H4 (cell line): ENCODE results near the gene SP7. TPM values are rescaled to one million over a fixed set of nuclear protein-coding genes. Genes with fewer than 3 reads are reported as not detected.
"Not testable (repeated sequence)": the region's sequence is repeated elsewhere in the genome, so short reads cannot be mapped to it uniquely, and the experiment has no call there.

Experiments used
- DNase-seq: peaks from one replicate; pipeline ENCODE4 v3.0.0-alpha.2; 2015; ENCODE audit warnings: low spot score
- total RNA-seq: library from RNA; depleted of rRNA; stranded (reverse); fragments of >200 nt; shearing (Covaris generic); gene quantifications from 2 replicates; pipeline ENCODE4 v1.2.3, GENCODE V29; 2014; rRNA removed

Gene SP7
- total RNA-seq: not detected in 2 replicates

GRCh38 chr12:53336181-53336681 is at the start of gene SP7:
SP7 (minus strand) TSS chr12:53336354; CDS start chr12:53335646, 708 bp downstream.
- DNase-seq: no peak

DNA sequence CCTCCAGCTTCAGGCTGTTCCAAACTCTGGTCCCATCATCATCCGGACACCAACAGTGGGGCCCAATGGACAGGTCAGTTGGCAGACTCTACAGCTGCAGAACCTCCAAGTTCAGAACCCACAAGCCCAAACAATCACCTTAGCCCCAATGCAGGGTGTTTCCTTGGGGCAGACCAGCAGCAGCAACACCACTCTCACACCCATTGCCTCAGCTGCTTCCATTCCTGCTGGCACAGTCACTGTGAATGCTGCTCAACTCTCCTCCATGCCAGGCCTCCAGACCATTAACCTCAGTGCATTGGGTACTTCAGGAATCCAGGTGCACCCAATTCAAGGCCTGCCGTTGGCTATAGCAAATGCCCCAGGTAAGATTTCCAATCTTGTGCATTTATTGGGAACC is 47.1 kb upstream of the SP7 start:
- DNase-seq: no peak

- peak; percentile 59 for DNase-seq
Measured at GRCh38 chr12:53381731-53382630, 45.8 kb upstream of the SP7 start.

DNA sequence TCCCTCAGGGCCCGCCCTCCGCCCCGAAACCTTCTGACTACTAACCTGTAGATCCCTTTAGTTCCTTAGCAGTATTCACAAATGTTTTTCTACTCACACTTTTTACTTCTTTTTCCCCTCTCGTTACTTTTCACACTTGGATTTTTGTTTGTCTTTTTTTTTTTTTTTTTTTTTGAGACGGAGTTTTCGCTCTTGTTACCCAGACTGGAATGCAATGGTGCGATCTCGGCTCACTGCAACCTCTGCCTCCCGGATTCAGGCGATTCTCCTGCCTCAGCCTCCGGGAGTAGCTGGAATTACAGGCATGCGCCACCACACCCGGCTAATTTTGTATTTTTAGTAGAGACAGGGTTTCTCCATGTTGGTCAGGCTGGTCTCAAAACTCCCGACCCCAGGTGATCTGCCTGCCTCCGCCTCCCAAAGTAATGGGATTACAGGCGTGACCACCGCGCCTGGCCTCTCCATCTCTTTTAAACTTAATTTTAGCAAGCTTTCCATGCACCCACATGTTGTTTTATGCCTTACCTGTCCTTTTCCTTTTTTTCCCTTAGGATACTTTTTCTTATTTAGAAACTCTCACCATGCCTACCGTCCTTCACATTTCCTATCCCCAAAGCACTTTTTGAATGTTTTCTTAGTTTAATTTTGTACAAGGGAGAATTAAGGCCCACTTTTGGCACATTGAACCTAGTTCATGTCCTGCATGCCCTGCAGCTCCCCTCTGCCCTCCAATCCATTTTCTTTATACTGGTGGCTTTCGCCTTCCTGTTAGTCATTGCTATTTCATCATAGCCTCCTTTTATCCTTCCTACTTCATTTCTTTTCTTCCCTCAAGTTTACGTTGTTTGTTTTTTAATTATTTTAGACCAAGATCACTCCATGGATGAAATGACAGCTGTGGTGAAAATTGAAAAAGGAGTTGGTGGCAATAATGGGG is 44.9 kb upstream of the SP7 start:
- DNase-seq: no peak

DNA sequence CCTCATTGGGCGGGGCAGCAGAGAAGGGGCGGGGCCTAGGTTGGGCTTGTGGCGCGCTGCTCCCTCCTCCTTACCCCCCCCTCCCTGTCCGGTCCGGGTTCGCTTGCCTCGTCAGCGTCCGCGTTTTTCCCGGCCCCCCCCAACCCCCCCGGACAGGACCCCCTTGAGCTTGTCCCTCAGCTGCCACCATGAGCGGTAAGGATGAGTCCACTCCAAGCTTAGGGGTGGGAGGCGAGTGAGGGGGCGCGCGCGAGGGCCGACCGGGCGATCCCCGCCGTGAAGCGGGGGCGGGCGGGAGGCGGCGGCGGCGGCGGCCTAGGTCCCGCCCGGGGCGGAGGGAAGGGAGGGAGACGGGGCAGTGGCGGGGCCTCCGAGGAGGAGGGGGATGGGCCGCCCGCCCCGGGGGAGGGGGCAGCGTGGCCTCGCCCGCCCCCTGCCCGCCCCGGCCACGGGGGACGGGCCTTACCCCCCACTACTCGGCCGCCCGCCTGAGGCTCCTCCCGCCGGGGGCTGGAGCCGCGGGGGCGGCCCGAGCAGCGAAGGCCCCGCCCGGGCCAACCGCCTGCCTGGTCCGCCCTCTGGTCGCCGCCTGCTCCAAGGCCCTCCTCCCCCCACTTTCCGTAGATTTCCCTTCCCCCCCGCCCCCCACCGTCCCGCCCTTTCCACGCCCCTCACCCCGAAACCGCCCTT is 44.1 kb upstream of the SP7 start, which contains the start of gene SP1:
Gene SP1, plus strand, starts transcription at position 73 of the 690 bp plus-strand sequence. Its CDS starts 116 bp downstream, at position 189.
- peak; percentile 77 for DNase-seq

GRCh38 chr12:53379389-53380103 is 43.4 kb upstream of the SP7 start:
- peak; percentile 100 for DNase-seq

GRCh38 chr12:53378724-53379388 is 42.7 kb upstream of the SP7 start:
- no peak for DNase-seq

GRCh38 chr12:53378222-53378621 is 42.1 kb upstream of the SP7 start:
- no peak for DNase-seq

GRCh38 chr12:53376747-53377146 is 40.6 kb upstream of the SP7 start:
- DNase-seq: no peak

DNA sequence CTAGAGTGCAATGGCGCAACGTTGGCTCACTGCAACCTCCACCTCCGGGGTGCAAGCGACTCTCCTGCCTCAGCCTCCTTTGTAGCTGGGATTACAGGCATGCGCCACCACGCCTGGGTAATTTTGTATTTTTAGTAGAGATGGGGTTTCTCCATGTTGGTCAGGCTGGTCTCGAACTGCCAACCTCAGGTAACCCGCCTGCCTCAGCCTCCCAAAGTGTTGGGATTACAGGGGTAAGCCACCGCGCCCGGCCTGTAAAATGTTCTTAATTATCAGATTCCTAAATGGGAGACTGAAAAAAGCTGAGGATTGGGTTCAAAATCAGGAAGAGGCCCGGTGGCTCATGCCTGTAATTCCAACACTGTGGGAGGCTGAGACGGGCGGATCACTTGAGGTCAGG is 38.1 kb upstream of the SP7 start:
- not testable (repeated sequence) for DNase-seq

- not testable (repeated sequence) for DNase-seq
Measured at GRCh38 chr12:53373554-53374133, 37.5 kb upstream of the SP7 start.

DNA sequence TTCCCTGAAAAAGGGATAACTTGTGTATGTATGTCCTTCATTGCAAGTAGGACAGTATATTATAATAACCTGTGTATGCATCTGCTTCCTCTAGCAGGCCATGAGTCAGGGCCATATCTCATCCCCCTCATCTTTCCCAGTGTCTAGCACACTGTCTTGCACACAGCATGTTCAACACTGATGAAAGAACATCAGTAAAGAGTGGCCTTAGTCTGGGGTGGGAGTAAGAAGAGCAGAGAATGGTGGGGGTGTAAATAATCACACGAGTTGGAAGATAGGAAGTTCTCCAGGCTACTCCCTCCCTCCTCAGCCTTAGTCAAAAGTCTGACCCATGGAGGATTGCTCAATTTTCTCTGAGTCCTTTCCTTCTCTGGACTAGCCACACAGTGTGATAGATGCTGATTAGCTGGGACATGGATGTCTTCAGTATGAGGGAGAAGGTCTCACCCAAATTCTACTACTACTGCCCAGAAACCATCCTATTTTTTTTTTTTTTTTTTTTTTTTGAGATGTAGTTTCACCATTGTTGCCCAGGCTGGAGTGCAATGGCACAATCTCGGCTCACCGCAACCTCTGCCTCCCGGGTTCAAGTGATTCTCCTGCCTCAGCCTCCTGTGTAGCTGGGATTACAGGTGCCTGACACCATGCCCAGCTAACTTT is 29.2 kb upstream of the SP7 start:
- DNase-seq: no peak

GRCh38 chr12:53361638-53362037 is 25.5 kb upstream of the SP7 start:
- not testable (repeated sequence) for DNase-seq

GRCh38 chr12:53358836-53359419 is 22.8 kb upstream of the SP7 start:
- DNase-seq: no peak

DNA sequence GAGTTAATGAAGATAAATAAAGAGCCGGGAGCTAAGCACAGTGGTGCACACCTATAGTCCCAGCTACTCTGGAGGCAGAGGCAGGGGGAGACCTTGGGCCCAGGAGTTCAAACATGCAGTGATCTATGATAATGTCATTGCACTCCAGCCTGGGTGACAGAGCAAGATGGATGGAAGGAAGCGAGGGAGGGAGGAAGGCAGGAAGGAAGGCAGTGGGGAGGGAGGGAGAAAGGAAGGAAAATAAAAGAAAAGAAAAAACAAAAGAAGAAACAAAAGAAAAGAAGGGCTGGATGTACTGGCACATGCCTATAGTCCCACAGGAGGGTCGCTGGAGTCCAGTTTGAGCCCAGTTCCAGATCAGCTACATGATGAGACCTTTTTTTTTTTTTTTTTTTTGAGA is 19.0 kb upstream of the SP7 start:
- DNase-seq: no peak

- no peak for DNase-seq
Measured at GRCh38 chr12:53353257-53353655, 17.1 kb upstream of the SP7 start.

DNA sequence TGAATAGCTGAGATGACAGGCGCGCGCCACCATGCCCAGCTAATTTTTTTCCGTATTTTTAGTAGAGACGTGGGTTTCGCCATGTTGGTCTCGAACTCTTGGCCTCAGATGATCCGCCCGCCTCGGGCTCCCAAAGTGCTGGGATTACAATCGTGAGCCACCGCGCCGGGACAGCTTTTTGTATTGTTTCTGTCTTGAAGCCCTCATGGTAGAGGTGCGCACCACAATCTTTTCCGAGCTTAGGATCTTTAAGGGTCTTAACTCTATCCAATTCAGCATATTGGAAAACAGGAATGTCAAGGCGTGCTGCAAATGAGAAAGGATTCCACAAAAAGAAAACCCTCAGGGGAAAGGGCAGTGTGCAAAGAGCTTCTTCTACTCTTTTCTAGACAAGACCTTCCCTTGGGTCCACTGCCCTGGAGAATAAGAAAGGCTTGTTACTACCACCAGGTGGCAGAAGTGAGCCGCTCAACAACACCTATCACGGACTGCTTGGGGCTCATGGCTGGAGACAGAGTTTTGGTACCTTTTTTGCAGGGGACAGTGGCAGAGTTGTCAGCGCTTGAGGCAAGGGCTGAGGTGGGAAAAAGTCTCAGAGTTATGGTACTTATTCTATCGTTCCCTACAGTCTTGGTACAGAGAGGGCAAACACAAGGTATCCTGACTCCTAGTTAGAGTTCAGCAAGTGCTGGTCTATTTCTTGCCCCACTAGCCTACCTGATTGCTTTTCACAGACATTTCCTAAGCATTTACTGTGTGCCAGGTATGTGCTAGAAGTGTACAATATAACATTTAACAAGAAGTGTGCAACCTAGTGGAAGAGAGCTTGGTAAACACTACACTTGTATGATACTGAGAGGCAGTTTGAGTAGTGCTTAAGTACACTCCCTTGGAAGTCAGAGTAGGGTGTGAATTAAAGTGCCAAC is 16.4 kb upstream of the SP7 start:
- DNase-seq: peak; percentile 81

DNA sequence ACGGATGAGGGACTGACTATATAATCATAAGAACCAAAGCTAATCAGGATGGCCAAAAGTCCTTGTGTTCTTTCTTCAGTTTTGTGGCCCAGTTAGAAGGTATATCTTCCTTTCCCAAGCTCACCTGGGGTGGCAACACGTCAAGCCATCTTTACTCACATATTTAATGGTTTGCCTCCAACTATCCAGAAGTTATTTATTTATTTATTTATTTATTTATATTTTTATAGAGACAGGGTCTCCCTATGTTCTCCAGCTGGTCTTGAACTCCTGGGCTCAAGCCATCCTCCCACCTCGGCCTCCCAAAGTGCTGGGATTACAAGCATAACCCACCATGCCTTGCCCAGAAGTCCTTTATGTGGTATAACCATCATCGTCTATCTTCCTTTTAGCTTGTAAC is 11.8 kb upstream of the SP7 start:
- DNase-seq: no peak
